SK-N-SH treated with all-trans-retinoic acid at 6 μM for 48 hours (cell line): Measurements from ENCODE around the gene NDUFV3.

ENCODE experiments used
- ATAC-seq: fragments of 200-7000 bp; cut with Tn5 transposase; 3 replicates; pipeline ENCODE4 v1.9.1; 2020; ENCODE audit warnings: mild to moderate bottlenecking, moderate library complexity
- ARNTL ChIP-seq: fragments of 450-650 bp; formaldehyde crosslinking; IDR thresholded peaks from 2 replicates; pipeline ENCODE4 v1.5.0; 2020; ENCODE audit warnings: low read depth, mild to moderate bottlenecking, moderate library complexity, borderline replicate concordance
- BACH2 ChIP-seq: fragments of 250-450 bp; sonication (Bioruptor Pico); IDR thresholded peaks from 2 replicates; pipeline ENCODE4 v1.9.0; 2021; ENCODE audit warnings: mild to moderate bottlenecking, borderline replicate concordance
- CREB5 ChIP-seq: fragments of 250-450 bp; sonication (Bioruptor Pico); IDR thresholded peaks from 2 replicates; pipeline ENCODE4 v1.5.1; 2020; ENCODE audit warnings: low read depth, mild to moderate bottlenecking, moderate library complexity
- CSDC2 ChIP-seq: fragments of 250-450 bp; sonication (Bioruptor Pico); IDR thresholded peaks from 2 replicates; pipeline ENCODE4 v1.5.0; 2020; ENCODE audit warnings: mild to moderate bottlenecking, moderate library complexity
- CSRNP3 ChIP-seq: fragments of 250-450 bp; sonication (Bioruptor Pico); IDR thresholded peaks from 2 replicates; pipeline ENCODE4 v1.5.1; 2021; ENCODE audit warnings: mild to moderate bottlenecking, moderate library complexity
- ESRRG ChIP-seq: fragments of 250-450 bp; sonication (Bioruptor Pico); IDR thresholded peaks from 2 replicates; pipeline ENCODE4 v1.6.1; 2021; ENCODE audit warnings: mild to moderate bottlenecking
- GLIS3 ChIP-seq: fragments of 250-450 bp; sonication (Bioruptor Pico); IDR thresholded peaks from 2 replicates; pipeline ENCODE4 v1.5.0; 2020; ENCODE audit warnings: mild to moderate bottlenecking, moderate library complexity
- ISL1 ChIP-seq: fragments of 250-450 bp; sonication (Bioruptor Pico); IDR thresholded peaks from 2 replicates; pipeline ENCODE4 v2.1.2; 2022; ENCODE audit warnings: mild to moderate bottlenecking, moderate library complexity
- OSR1 ChIP-seq: fragments of 250-450 bp; sonication (Bioruptor Pico); IDR thresholded peaks from 2 replicates; pipeline ENCODE4 v1.8.0; 2022; ENCODE audit warnings: moderate library complexity, mild to moderate bottlenecking, inconsistent platforms
- POU6F1 ChIP-seq: fragments of 250-450 bp; sonication (Bioruptor Pico); IDR thresholded peaks from 2 replicates; pipeline ENCODE4 v1.8.0; 2021; ENCODE audit warnings: low read depth, mild to moderate bottlenecking, moderate library complexity, borderline replicate concordance
- PPARA ChIP-seq: fragments of 250-450 bp; sonication (Bioruptor Pico); IDR thresholded peaks from 2 replicates; pipeline ENCODE4 v1.5.0; 2020; ENCODE audit warnings: mild to moderate bottlenecking, borderline replicate concordance
- SNAI2 ChIP-seq: fragments of 250-450 bp; sonication (Bioruptor Pico); IDR thresholded peaks from 2 replicates; pipeline ENCODE4 v1.5.0; 2020; ENCODE audit warnings: mild to moderate bottlenecking, moderate library complexity
- TCF4 ChIP-seq: fragments of 250-450 bp; sonication (Bioruptor Pico); IDR thresholded peaks from 2 replicates; pipeline ENCODE4 v1.8.0; 2021; ENCODE audit warnings: mild to moderate bottlenecking, moderate library complexity, borderline replicate concordance
- TOX ChIP-seq: fragments of 250-450 bp; sonication (Bioruptor Pico); IDR thresholded peaks from 2 replicates; pipeline ENCODE4 v1.8.0; 2021; ENCODE audit warnings: mild to moderate bottlenecking, moderate library complexity, borderline replicate concordance
- TSHZ2 ChIP-seq: fragments of 250-450 bp; sonication (Bioruptor Pico); IDR thresholded peaks from 2 replicates; pipeline ENCODE4 v1.5.0; 2020; ENCODE audit warnings: mild to moderate bottlenecking, moderate library complexity
- ZC3H10 ChIP-seq: fragments of 250-450 bp; sonication (Bioruptor Pico); IDR thresholded peaks from 2 replicates; pipeline ENCODE4 v1.5.1; 2021; ENCODE audit warnings: mild to moderate bottlenecking, moderate library complexity
- ZFP3 ChIP-seq: fragments of 250-450 bp; sonication (Bioruptor Pico); IDR thresholded peaks from 2 replicates; pipeline ENCODE4 v1.5.0; 2020; ENCODE audit warnings: mild to moderate bottlenecking, moderate library complexity
- ZFP30 ChIP-seq: fragments of 450-650 bp; formaldehyde crosslinking; IDR thresholded peaks from 2 replicates; pipeline ENCODE4 v1.5.0; 2022; ENCODE audit warnings: mild to moderate bottlenecking, moderate library complexity
- ZNF565 ChIP-seq: fragments of 450-650 bp; formaldehyde crosslinking; conservative IDR thresholded peaks from 2 replicates; pipeline ENCODE4 v1.5.0; 2020; ENCODE audit warnings: low read depth, mild to moderate bottlenecking, moderate library complexity
- ZNF70 ChIP-seq: fragments of 450-650 bp; formaldehyde crosslinking; IDR thresholded peaks from 2 replicates; pipeline ENCODE4 v1.5.0; 2020; ENCODE audit warnings: mild to moderate bottlenecking, moderate library complexity
- ZNF8 ChIP-seq: fragments of 450-650 bp; formaldehyde crosslinking; IDR thresholded peaks from 2 replicates; pipeline ENCODE4 v1.5.0; 2020; ENCODE audit warnings: mild to moderate bottlenecking, moderate library complexity

NDUFV3 gene

GRCh38 chr21:42900446-42900845, 7.3 kb downstream of the NDUFV3 start:
- no peak for ATAC-seq

GRCh38 chr21:42903817-42904216, 10.7 kb downstream of the NDUFV3 start:
- TF ChIP-seq ISL1 (CRISPR knock-in tag) (no peak), ESRRG (CRISPR knock-in tag) (no peak), ZFP3 (CRISPR knock-in tag) (no peak), GLIS3 (CRISPR knock-in tag) (no peak), CSRNP3 (CRISPR knock-in tag) (no peak), CREB5 (CRISPR knock-in tag) (no peak), TCF4 (CRISPR knock-in tag) (no peak), CSDC2 (CRISPR knock-in tag) (no peak), POU6F1 (CRISPR knock-in tag) (no peak), ARNTL (CRISPR knock-in tag) (no peak), ZNF565 (no peak), OSR1 (CRISPR knock-in tag) (no peak), ZC3H10 (CRISPR knock-in tag) (no peak), SNAI2 (CRISPR knock-in tag) (no peak)
- TF ChIP-seq, all 23 proteins: peak for 0
- no peak for ATAC-seq

More at GRCh38 chr21:42900446-42900845, 7.3 kb downstream of the NDUFV3 start:
- TF ChIP-seq ZNF8 (CRISPR knock-in tag) = no peak
- no peak for TF ChIP-seq SNAI2 (CRISPR knock-in tag)
- no peak for TF ChIP-seq ZFP30 (CRISPR knock-in tag)
- TF ChIP-seq TCF4 (CRISPR knock-in tag) = no peak
- TF ChIP-seq BACH2 = no peak
- TF ChIP-seq ZFP3 (CRISPR knock-in tag) = no peak
- TF ChIP-seq CSDC2 (CRISPR knock-in tag) = no peak
- TF ChIP-seq CSRNP3 (CRISPR knock-in tag) = no peak
- no peak for TF ChIP-seq OSR1 (CRISPR knock-in tag)
- TF ChIP-seq ZNF70 (CRISPR knock-in tag) = no peak
- no peak for TF ChIP-seq PPARA
- no peak for TF ChIP-seq TOX (CRISPR knock-in tag)
- TF ChIP-seq CREB5 (CRISPR knock-in tag) = no peak

GRCh38 chr21:42905195-42905594, 12.1 kb downstream of the NDUFV3 start:
- peak; percentile 56 for ATAC-seq

More at GRCh38 chr21:42905195-42905594, 12.1 kb downstream of the NDUFV3 start:
- TF ChIP-seq TSHZ2 (no peak), CSRNP3 (CRISPR knock-in tag) (no peak), BACH2 (no peak), SNAI2 (CRISPR knock-in tag) (no peak), ZC3H10 (CRISPR knock-in tag) (no peak)
